ENCODE results near the gene MAP3K2. TPM values are rescaled to one million over a fixed set of nuclear protein-coding genes. Genes with fewer than 3 reads are reported as not detected.

Gene MAP3K2
- total RNA-seq, 1 donor from 2014 or later: 48.9 TPM

- DNase-seq (ENCODE audit: low read depth): peak; percentile 89
These were observed 93.8 kb downstream of the MAP3K2 start, which contains the start of gene ERCC3 for GRCh38 chr2:127293748-127294562. Gene ERCC3 (minus strand): TSS chr2:127294144. CDS start chr2:127294081, 63 bp downstream.

- DNase-seq (ENCODE audit: low read depth): no peak
These were observed 94.4 kb downstream of the MAP3K2 start for GRCh38 chr2:127293386-127293747.

- DNase-seq (ENCODE audit: low read depth): no peak
These were observed 99.5 kb downstream of the MAP3K2 start for GRCh38 chr2:127288274-127288673.

GRCh38 chr2:127283275-127283674 is 104.5 kb downstream of the MAP3K2 start:
- no peak for DNase-seq (ENCODE audit: low read depth)

- no peak for DNase-seq (ENCODE audit: low read depth)
These were observed 107.1 kb downstream of the MAP3K2 start for GRCh38 chr2:127280693-127281092.

GRCh38 chr2:127279781-127280180 is 108.0 kb downstream of the MAP3K2 start:
- no peak for DNase-seq (ENCODE audit: low read depth)

GRCh38 chr2:127278959-127279358 is 108.8 kb downstream of the MAP3K2 start:
- no peak for DNase-seq (ENCODE audit: low read depth)

GRCh38 chr2:127277028-127277427 is 110.7 kb downstream of the MAP3K2 start:
- DNase-seq (ENCODE audit: low read depth): peak; percentile 65

GRCh38 chr2:127275789-127276188 is 112.0 kb downstream of the MAP3K2 start:
- DNase-seq (ENCODE audit: low read depth): no peak

GRCh38 chr2:127275356-127275755 is 112.4 kb downstream of the MAP3K2 start:
- peak; percentile 31 for DNase-seq (ENCODE audit: low read depth)

GRCh38 chr2:127270663-127271062 is 117.1 kb downstream of the MAP3K2 start:
- no peak for DNase-seq (ENCODE audit: low read depth)

- peak; percentile 37 for DNase-seq (ENCODE audit: low read depth)
These were observed 125.9 kb downstream of the MAP3K2 start for GRCh38 chr2:127261804-127262406.

GRCh38 chr2:127259355-127259754 is 128.4 kb downstream of the MAP3K2 start:
- no peak for DNase-seq (ENCODE audit: low read depth)

- peak; percentile 22 for DNase-seq (ENCODE audit: low read depth)
These were observed 130.9 kb downstream of the MAP3K2 start for GRCh38 chr2:127256866-127257265.

GRCh38 chr2:127256381-127256780 is 131.4 kb downstream of the MAP3K2 start:
- DNase-seq (ENCODE audit: low read depth): no peak

GRCh38 chr2:127255721-127256120 is 132.1 kb downstream of the MAP3K2 start:
- no peak for DNase-seq (ENCODE audit: low read depth)

GRCh38 chr2:127255146-127255545 is 132.6 kb downstream of the MAP3K2 start:
- DNase-seq (ENCODE audit: low read depth): peak; percentile 6

- peak; percentile 85 for DNase-seq (ENCODE audit: low read depth)
These were observed 133.3 kb downstream of the MAP3K2 start for GRCh38 chr2:127254386-127254981.
